ELF-1 (cell line): ENCODE results near the gene RBM22.
"Not testable (repeated sequence)": the region's sequence is repeated elsewhere in the genome, so short reads cannot be mapped to it uniquely, and the experiment has no call there.

ENCODE experiments used
- DNase-seq: peaks from one replicate; pipeline ENCODE4 v3.0.0-alpha.2; 2016; ENCODE audit warnings: low read depth, low spot score

Gene RBM22

GRCh38 chr5:150700594-150701377, at the start of gene RBM22:
Gene RBM22, minus strand, starts transcription at chr5:150701062. Its CDS starts 77 bp downstream, at chr5:150700985.
- peak; percentile 97 for DNase-seq

- DNase-seq = no peak
Observed at GRCh38 chr5:150750469-150750868, 49.6 kb upstream of the RBM22 start.

- not testable (repeated sequence) for DNase-seq
Observed at GRCh38 chr5:150743142-150743488, 42.3 kb upstream of the RBM22 start.

- DNase-seq = not testable (repeated sequence)
Observed at GRCh38 chr5:150742455-150743141, 41.7 kb upstream of the RBM22 start.

- DNase-seq = no peak
Observed at GRCh38 chr5:150740992-150741391, 40.1 kb upstream of the RBM22 start.

- DNase-seq = no peak
Observed at GRCh38 chr5:150738862-150739261, 38.0 kb upstream of the RBM22 start.

- DNase-seq = peak; percentile 13
Observed at GRCh38 chr5:150734579-150735384, 33.9 kb upstream of the RBM22 start.

- DNase-seq = no peak
Observed at GRCh38 chr5:150731669-150732242, 30.9 kb upstream of the RBM22 start.

- DNase-seq = no peak
Observed at GRCh38 chr5:150729859-150730258, 29.0 kb upstream of the RBM22 start.

GRCh38 chr5:150723845-150724244, 23.0 kb upstream of the RBM22 start:
- no peak for DNase-seq

- no peak for DNase-seq
Observed at GRCh38 chr5:150710165-150710564, 9.3 kb upstream of the RBM22 start.

- DNase-seq = no peak
Observed at GRCh38 chr5:150706776-150707390, 6.0 kb upstream of the RBM22 start.

- no peak for DNase-seq
Observed at GRCh38 chr5:150703762-150704161, 2.9 kb upstream of the RBM22 start.

- DNase-seq = no peak
Observed at GRCh38 chr5:150700246-150700593, 642 bp downstream of the RBM22 start.

GRCh38 chr5:150694612-150695011, 6.2 kb downstream of the RBM22 start:
- DNase-seq = no peak

GRCh38 chr5:150692276-150692675, 8.6 kb downstream of the RBM22 start:
- no peak for DNase-seq

- no peak for DNase-seq
Observed at GRCh38 chr5:150690760-150691159, 10.1 kb downstream of the RBM22 start.

GRCh38 chr5:150689120-150689519, 11.7 kb downstream of the RBM22 start:
- no peak for DNase-seq

- DNase-seq = no peak
Observed at GRCh38 chr5:150676578-150676977, 24.3 kb downstream of the RBM22 start.

GRCh38 chr5:150675069-150675468, 25.8 kb downstream of the RBM22 start:
- no peak for DNase-seq

- DNase-seq = no peak
Observed at GRCh38 chr5:150674341-150674821, 26.5 kb downstream of the RBM22 start.
